B cell (primary cell): ENCODE measurements around the gene AGAP1.

Experiments used
- EZH2 ChIP-seq: IDR thresholded peaks from 2 replicates; pipeline ENCODE4 v1.6.1; 2012; ENCODE audit warnings: borderline replicate concordance, low read depth, mild to moderate bottlenecking, moderate library complexity, low read length; ENCODE audit not compliant: insufficient read depth, poor library complexity, severe bottlenecking
- TF ChIP-seq, protein P1 (sequence below): fragments of 200-600 bp; IDR thresholded peaks from one replicate; pipeline ENCODE4 v1.8.0; 2022; ENCODE audit warnings: antibody characterized with exemption, mild to moderate bottlenecking

DNA sequence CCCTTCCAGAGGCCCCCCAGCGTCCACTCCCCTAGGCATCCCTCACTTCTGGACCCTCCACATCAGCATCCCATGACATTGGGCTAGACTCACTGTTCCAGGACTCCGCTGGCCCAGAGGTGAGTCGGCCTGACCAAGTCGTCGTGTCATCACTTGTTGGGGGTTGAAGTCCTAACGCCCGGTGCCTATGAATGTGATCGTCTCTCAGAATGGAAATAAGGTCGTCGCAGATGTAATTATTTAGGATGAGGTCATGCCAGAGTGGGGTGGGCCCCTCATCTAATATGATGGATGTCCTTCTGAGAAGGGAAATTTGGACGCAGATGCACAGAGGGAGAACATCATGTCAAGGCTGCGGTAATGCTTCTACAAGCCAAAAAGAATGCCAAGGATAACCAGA, 142.7 kb downstream of the AGAP1 start:
- TF ChIP-seq, protein P1, sequence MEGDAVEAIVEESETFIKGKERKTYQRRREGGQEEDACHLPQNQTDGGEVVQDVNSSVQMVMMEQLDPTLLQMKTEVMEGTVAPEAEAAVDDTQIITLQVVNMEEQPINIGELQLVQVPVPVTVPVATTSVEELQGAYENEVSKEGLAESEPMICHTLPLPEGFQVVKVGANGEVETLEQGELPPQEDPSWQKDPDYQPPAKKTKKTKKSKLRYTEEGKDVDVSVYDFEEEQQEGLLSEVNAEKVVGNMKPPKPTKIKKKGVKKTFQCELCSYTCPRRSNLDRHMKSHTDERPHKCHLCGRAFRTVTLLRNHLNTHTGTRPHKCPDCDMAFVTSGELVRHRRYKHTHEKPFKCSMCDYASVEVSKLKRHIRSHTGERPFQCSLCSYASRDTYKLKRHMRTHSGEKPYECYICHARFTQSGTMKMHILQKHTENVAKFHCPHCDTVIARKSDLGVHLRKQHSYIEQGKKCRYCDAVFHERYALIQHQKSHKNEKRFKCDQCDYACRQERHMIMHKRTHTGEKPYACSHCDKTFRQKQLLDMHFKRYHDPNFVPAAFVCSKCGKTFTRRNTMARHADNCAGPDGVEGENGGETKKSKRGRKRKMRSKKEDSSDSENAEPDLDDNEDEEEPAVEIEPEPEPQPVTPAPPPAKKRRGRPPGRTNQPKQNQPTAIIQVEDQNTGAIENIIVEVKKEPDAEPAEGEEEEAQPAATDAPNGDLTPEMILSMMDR, result no peak
- TF ChIP-seq EZH2, result no peak
